HTERT RPE-1 (cell line): ENCODE measurements around the gene TAB2.

Experiments used
- in situ Hi-C: fragments of 300-500 bp; cut with MboI; formaldehyde crosslinking; loops from 4 replicates; pipeline ENCODE4 v1.14.3; 2020; ENCODE audit warnings: low sequenced_read_pairs

Gene TAB2, protein sequence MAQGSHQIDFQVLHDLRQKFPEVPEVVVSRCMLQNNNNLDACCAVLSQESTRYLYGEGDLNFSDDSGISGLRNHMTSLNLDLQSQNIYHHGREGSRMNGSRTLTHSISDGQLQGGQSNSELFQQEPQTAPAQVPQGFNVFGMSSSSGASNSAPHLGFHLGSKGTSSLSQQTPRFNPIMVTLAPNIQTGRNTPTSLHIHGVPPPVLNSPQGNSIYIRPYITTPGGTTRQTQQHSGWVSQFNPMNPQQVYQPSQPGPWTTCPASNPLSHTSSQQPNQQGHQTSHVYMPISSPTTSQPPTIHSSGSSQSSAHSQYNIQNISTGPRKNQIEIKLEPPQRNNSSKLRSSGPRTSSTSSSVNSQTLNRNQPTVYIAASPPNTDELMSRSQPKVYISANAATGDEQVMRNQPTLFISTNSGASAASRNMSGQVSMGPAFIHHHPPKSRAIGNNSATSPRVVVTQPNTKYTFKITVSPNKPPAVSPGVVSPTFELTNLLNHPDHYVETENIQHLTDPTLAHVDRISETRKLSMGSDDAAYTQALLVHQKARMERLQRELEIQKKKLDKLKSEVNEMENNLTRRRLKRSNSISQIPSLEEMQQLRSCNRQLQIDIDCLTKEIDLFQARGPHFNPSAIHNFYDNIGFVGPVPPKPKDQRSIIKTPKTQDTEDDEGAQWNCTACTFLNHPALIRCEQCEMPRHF

DNA sequence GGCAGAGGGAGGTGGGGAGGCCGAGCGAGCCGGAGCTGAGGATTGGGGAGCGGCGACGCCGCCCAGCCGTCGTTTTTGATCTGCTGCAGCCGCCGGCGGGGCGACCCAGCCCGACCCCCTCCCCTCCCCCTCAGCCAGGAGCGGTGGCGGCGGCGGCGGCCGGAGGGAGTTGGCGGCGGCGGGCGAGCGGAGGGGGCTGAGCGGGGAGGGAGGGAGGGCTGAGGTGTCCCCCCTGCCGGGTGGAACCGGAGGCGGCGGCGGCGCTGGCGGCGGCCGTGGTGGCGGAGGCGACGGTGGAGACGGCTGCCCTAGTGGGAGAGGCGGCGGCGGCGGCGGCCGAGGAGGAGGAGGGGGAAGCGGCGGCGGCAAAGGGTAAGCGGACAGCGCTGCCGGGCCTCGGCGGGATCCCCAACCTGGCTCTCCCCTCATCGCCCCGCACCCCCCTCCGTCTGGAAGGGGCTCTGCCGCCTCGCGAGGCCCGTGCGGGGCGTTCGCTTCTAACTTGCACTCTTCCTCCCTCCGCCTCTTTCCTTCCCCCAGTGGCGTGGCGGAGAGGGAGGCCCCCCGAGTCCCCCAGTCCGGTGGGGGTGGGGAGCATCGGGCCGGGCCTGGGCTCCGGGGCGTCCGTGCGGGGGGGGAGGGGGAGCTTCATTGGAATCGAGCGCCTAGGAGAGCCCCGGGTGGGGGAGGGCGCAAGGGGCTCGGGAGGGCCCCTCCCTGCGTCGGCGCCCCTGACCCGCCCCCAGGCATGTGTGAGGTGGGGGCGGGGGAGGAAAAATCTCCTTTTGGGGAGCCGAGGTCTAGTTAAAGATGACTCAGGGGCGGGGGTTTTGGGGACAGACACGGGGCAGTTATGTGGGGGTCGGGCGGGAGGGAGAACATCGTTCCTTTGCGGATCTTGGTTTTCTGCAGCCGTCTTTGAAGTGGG, at the start of gene TAB2:
Gene TAB2 (plus strand): TSS at position 69 of the 928 bp plus-strand sequence. CDS start 52,286 bp downstream, outside the sequence.
- in situ Hi-C loops: no loop called here

DNA sequence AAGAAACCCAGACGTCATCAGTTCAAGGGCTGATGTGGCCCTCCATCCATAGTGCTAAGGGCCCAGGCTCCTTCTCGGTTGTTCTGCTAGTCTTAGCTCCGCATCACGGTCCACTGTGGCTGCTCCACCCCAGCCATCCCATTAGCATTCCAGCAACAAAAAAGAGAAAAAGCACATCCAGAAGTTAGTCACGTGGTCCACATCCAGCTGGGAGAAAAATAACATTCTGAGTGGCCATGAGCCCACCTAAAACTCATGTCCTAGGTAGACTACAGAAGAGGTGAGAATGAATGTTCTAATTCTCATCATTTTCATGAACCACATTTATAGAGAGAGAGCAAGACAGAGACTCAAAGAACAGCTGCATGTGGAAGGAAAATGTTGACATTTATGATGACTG, 49.4 kb upstream of the TAB2 start:
- in situ Hi-C loops: no loop called here

DNA sequence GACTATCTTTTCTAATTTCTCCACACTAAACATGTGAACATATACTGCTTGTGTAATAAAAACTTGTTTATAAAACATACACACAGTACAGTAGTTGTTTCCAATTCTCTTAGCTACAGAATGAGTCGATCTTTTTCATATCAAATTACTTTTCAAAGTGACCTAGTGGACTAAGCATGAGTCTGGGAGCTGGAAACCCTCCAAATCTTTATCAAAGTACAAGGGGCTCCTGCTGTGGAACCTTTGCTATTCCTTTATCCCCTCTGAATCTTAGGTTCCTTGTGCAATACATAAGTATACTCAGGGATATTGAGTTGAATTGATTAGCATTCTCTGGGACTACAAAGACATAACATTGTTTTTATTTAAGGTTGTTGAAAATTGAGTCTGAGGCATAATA, 48.7 kb upstream of the TAB2 start:
- in situ Hi-C loops: no loop called here

DNA sequence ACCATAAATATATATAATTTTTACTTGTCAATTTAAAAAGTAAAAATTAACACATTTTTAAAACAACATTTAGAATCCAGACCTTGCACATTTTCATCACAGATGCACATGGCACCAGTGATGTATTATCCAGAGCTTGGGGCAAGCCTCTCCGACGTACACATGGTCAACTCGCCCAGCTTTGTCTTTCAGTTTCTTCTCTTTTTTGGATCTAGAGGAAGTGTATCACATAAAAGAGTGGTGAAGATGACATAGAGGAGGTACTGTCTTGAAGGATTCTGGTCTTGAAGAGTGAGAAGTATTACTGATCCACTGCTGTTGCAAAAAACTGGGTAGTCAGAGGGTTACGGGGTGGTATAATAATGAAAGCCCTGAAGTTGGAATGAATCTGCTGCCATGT, 46.9 kb upstream of the TAB2 start:
- in situ Hi-C loops: no loop called here

DNA sequence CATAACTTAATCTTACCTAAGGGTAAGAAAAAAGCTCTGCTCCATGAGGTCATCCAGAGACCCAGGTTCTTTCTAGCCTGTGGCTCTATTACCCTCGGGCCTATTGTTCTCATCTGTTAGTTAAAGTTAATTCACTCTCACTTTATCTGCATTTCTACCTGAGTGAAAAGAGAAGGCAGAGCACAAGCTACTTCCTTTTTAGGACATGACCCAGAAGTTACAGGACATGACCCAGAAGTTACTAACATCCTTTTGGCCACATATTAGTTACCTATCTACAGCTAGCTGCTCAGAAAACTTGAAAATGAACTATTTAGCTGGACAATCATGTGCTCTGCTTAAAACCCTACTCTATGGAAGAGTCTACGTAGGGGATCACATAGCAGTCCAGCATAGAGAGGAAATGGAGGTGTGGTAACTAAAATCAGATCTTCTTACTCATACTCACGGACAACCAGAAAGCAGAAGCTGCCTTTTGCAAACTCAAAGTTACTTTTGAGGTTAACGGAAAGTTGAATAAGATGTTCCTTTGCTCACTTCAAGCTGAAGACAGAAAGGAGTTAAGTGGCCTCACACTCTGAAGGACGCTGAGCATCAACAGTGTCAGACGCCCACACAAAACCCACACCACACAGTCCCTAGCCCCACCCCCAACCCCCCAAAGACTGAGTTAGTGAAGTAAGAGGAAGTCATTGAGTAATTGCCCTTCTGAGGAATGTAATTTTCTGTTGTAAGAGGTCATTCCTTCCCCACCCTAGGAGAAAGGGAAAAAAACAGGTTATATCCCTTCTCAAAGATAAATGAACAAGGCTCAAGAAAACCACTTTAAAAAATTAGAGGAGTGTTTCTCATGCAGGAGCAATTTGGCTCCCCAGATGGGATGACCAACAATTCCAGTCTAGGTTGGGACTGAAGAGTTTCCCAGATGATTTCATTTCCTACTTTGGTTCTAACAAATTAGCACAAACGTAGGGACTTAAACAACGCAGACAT, 45.9 kb upstream of the TAB2 start:
- in situ Hi-C loops: no loop called here

DNA sequence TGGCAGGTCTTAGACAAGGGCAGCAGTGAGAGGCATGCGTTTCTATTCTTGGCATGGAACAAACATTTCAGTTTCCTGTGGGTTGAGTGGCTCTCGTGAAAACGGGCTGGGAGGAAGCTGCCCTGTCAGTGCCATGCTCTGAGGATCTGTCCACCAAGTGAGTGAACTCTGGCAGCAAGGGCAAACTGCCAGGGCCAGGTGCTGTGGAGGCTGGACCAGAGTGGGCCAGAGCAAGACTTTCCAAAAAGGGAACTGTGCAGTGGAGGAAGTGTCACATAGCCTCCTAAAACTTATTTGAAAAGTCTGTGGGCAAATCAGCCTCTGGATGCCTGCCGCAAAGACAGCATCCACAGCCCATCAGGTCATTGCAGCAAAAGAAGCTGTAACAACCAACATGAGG, 44.2 kb upstream of the TAB2 start:
- in situ Hi-C loops: no loop called here

DNA sequence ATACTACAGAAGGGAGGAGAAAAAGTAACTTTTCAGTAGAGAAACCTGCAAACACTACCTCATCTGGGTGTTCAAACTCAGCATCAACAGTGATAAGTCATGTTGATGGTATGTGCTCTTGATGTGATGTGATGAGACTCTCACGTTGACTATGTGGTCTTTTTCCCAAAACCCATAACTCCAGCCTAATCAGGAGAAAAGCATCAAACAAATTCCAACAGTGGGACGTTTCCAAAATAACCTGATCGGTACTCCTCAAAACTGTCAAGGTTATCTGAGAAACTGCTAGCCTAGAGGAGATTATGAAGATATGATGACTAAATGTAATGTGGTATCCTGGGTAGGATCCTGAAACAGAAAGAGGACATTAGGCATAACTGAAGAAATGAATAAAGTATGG, 41.9 kb upstream of the TAB2 start:
- in situ Hi-C loops: no loop called here

DNA sequence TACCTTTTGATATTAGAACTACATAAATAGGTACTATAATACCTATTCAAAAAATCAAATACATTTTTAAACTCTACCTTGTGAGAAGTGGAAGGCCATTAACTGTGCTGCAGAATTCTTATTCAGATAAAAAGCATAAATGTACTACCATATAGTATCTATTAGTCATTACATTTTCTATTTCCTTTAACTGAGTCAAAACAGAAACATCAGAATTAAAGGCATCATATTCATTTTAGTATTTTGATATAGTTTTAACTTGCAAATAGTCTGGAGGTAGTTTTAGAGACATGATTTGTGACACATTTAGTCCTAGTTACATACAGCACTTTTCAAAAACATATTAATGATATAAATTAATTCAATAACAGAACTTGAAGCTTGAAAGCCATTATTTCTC, 39.9 kb upstream of the TAB2 start:
- in situ Hi-C loops: no loop called here

DNA sequence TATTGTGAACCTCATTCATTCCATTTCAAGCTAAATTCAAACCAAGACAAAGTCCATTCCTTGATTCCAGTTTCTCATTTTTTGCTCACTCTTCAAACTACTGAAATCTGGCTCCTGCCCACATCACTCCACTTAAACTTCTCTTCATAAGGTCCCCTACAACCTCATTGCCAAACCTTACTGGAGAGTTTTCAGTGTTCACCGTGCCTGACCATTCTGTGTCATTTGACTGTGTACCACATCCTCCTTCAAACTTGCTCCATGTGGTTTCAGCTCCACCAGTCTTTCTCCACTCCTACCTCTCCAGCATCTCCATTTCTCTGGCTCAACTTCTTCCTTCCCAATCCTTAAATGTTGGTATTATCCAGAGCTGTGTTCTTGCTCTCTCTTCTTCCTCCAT, 38.5 kb upstream of the TAB2 start:
- in situ Hi-C loops: no loop called here

DNA sequence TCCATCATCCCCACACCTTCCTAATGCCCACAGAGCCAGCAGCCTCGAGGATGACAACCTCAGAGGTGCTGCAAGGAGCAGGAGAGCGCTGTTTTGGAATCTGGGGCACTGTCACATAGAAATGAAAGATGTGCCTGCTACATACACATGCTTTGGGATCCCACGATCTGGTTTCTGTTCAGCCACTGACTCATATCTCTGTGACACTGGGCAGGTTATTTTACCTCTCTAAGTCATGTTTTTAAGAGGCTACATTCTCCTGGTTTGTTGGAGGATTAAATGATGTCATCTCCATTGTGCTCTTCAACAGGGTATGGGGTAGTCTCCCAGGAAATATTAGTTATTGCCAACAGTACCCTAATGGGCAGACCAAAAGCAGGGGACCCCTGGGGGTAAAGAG, 32.6 kb upstream of the TAB2 start:
- in situ Hi-C loops: no loop called here

DNA sequence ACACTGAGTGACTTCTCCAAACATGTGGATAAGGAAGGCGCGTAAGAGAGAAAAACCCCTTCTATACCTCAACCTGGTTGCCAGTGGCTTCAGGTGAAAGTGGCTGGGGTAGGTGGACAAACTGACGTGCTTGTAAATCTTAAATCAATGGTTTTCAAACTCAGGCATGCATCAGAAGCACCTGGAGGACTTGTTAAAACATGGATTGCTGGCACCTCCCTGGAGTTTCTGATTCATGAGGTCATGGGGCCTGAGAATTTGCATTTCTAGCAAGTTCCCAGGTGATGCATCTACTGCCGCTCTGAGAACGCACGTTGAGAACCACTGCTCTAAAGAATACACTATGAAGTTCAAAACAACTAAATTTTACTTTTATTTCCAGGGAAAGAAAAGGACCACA, 31.9 kb upstream of the TAB2 start:
- in situ Hi-C loops: no loop called here

DNA sequence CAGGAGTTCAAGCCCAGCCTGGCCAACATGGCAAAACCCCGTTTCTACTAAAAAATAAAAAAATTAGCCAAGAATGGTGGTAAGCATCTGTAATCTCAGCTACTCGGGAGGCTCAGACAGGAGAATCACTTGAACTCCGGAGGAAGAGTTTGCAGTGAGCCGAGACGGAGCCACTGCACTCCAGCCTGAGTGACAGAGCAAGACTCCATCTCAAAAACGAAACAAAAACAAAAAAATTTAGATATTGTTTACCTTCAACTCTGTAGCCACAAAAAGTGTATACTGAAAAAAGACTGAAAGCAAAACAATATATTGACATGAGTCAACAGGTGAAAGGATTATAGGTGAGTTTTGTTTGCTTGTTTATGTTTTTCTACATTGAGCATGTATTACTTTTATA, 30.6 kb upstream of the TAB2 start:
- in situ Hi-C loops: no loop called here

DNA sequence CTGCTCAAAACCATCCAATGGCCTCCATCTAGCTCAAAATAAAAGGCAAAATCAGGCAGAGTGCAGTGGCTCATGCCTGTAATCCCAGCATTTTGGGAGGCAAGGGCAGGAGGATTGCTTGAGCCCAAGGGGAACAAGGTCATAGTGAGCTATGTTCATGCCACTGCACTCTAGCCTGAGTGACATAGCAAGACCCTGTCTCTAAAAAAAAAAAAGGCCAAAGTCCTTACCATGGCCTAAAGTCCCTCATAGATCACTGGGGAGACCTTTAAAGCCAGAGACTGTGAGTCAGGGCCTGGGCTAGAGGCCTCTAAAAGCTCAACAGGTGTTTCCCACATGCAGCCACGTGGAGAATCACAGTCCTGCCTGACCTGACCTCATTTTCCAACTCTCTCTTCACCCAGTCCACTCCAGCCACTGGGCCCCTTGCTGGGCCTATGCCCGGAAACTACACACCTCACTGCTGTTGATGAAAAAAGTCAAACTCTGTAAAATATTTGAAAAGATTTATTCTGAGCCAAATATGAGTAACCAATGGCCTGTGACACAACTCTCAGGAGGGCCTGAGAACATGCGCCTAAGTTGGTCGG, 28.2 kb upstream of the TAB2 start:
- in situ Hi-C loops: no loop called here

DNA sequence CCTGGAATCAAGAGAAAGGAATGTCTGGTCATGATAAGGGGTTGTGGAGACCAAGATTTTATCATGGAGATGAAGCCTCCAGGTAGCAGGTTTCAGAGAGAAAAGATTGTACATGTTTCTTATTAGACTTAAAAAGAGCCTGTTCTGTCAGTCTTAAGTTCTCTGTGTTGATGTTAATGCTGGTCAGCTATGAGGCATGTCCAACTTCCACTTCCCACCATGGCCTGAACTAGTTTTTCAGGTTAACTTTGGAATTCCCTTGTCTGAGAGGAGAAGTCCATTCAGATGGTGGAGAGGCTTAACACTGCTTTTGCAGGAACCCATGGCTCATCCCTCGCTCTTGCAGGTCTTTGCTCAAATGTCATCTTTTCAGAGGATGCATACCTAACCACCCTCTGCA, 27.5 kb upstream of the TAB2 start:
- in situ Hi-C loops: no loop called here

DNA sequence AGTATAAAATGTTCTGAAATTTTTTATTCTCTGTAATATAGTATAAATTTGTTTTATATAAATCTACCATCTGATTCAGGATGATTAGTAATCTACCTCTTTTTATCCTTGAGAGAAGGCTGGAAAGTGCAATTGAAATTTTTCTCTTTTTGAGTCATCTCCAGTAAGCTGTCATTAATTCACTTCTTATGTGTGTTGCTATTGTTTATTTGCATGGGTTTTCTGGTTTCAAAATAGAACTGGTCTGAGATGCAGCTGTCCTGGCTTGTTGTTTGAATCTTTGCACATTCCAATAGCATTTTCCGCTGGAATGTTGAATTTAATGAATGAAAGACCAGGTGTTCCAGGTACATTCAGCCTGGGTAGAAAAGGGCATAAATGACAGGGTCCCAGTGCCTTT, 24.3 kb upstream of the TAB2 start:
- in situ Hi-C loops: no loop called here

DNA sequence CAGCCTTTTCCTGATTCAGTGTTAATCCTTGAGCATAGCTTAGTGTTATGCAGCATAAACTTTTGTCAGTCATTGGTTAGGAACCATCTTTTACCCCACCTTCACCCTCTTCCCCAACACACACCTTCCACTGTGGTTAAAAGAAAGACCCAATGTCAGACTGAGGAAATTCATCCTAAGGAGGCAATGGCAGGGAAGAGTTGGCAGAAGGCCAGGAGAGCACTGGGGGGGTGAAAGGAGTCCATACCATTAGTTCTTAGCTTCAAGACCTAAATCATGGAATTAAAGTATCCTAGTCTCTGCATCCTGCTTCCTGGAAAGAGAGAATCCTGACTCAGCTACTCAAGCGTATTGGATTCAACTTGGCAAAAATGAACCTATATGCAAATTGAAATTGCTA, 16.9 kb upstream of the TAB2 start:
- in situ Hi-C loops: no loop called here

DNA sequence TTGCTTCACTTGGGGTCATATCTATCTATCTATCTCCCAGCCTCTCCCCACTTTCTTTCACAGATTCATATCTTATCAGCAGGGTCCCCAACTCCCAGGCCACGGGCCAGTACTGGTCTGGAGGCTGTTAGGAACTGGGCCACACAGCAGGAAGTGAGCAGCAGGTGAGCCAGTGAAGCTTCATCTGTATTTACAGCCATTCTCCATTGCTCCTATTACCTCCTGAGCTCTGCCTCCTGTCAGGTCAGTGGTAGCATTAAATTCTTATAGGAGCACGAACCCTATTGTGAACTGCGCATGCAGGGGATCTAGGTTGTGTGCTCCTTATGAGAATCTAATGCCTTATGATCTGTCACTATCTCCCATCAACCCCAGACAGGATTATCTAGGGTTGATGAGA, 14.8 kb upstream of the TAB2 start:
- in situ Hi-C loops: no loop called here

DNA sequence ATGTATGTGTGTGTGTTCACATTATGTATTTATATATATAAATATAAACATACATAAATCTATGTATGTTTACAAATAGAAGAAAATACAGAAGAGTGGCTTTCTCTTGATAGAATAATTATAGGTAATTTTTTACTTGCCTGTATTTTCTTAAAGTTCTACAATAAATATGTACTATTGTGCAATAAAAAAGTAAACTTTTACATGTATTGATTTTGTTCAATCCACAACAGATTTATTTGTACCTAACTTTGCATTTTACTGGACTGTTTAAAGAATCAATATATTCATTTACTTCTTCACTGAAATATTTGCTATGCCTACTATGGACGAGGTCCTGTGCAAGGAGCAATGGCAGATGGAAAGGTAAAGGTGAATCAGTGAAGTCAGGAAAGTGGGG, 14.0 kb upstream of the TAB2 start:
- in situ Hi-C loops: no loop called here

DNA sequence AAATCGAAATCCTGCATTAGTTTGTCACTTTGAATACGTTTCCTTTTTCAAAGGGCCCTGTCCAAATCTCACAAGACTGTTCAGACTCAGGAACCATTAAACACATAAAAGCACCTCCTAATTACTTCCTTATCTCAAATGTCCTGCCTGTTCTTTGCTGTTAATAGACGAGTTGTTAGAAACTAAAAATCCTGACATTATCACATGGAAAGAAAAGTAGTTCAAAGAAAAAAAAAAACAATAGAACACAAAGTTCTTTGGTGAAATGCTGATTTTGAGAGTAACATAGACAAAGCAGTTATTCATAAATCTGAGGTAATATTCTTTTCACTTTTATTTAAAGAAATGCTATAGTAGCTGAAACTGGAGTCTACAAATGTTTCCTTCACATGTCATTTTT, 12.1 kb upstream of the TAB2 start:
- in situ Hi-C loops: no loop called here

DNA sequence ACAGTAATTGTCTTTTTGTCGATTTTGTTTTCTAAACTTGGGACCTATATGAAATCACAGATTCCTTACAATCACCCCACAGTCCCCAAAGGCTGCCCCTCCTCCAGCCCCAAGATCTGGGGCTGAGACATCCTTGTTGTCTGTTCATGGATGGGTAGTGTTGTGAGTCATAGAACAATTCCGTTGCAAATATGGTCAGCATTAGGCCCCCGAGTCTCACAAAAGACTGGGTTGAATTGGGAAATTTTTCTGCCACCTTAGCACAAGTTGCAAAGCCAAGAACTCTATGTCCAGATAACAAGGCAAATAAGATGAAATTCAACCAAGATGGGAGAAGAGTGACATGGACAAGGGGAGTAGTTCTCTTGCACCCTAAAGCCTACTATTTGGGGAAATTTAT, 10.5 kb upstream of the TAB2 start:
- in situ Hi-C loops: no loop called here
